B cell (primary cell): ENCODE results near the gene PDS5A.

ENCODE experiments used
- EZH2 ChIP-seq: IDR thresholded peaks from 2 replicates; pipeline ENCODE4 v1.6.1; 2012; ENCODE audit warnings: borderline replicate concordance, low read depth, mild to moderate bottlenecking, moderate library complexity, low read length; ENCODE audit not compliant: insufficient read depth, poor library complexity, severe bottlenecking
- TF ChIP-seq, protein P1 (sequence below): fragments of 200-600 bp; IDR thresholded peaks from one replicate; pipeline ENCODE4 v1.8.0; 2022; ENCODE audit warnings: antibody characterized with exemption, mild to moderate bottlenecking

- TF ChIP-seq EZH2: no peak
- TF ChIP-seq, protein P1, sequence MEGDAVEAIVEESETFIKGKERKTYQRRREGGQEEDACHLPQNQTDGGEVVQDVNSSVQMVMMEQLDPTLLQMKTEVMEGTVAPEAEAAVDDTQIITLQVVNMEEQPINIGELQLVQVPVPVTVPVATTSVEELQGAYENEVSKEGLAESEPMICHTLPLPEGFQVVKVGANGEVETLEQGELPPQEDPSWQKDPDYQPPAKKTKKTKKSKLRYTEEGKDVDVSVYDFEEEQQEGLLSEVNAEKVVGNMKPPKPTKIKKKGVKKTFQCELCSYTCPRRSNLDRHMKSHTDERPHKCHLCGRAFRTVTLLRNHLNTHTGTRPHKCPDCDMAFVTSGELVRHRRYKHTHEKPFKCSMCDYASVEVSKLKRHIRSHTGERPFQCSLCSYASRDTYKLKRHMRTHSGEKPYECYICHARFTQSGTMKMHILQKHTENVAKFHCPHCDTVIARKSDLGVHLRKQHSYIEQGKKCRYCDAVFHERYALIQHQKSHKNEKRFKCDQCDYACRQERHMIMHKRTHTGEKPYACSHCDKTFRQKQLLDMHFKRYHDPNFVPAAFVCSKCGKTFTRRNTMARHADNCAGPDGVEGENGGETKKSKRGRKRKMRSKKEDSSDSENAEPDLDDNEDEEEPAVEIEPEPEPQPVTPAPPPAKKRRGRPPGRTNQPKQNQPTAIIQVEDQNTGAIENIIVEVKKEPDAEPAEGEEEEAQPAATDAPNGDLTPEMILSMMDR: no peak
These were observed 38.3 kb upstream of the PDS5A start for GRCh38 chr4:40016007-40016406.
